ENCODE results near the gene SKAP1. TPM values are rescaled to one million over a fixed set of nuclear protein-coding genes. Genes with fewer than 3 reads are reported as not detected.

Gene SKAP1
- total and polyA plus RNA-seq, 2 experiments from 2014 or later, result 0.27 TPM; not detected in 1

GRCh38 chr17:48357779-48358602 is 72.0 kb downstream of the SKAP1 start:
- no peak overlapping the region for H3K4me3 Mint-ChIP-seq
- no peak for DNase-seq (ENCODE audit: low spot score)
- no peak overlapping the region for H3K27ac ChIP-seq (ENCODE audit: low read depth)
- no peak overlapping the region for H2AFZ ChIP-seq
- no peak overlapping the region for H3K4me2 ChIP-seq
- H3K4me1 ChIP-seq (ENCODE audit: insufficient read depth), result no peaks in the 10 kb centered on the region
- no peaks in the 10 kb centered on the region for H3K27me3 ChIP-seq (ENCODE audit: insufficient read depth)
- ATAC-seq, result no peak
- no peaks in the 10 kb centered on the region for H4K20me1 ChIP-seq (replicated peaks; ENCODE audit: insufficient read depth)
- H3K27me3 Mint-ChIP-seq (ENCODE audit: insufficient read depth, low read depth, poor library complexity), result peaks cover 4% of the 10 kb centered on the region
- no peak for TF ChIP-seq STAT1 (IDR thresholded peaks at IDR 0.05; ENCODE audit: unreplicated experiment)
- TF ChIP-seq, protein P1, sequence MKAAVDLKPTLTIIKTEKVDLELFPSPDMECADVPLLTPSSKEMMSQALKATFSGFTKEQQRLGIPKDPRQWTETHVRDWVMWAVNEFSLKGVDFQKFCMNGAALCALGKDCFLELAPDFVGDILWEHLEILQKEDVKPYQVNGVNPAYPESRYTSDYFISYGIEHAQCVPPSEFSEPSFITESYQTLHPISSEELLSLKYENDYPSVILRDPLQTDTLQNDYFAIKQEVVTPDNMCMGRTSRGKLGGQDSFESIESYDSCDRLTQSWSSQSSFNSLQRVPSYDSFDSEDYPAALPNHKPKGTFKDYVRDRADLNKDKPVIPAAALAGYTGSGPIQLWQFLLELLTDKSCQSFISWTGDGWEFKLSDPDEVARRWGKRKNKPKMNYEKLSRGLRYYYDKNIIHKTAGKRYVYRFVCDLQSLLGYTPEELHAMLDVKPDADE (IDR thresholded peaks at IDR 0.05), result no peak
- no peak for TF ChIP-seq ZNF114 (CRISPR knock-in tag; IDR thresholded peaks at IDR 0.05)
- TF ChIP-seq, protein P2, sequence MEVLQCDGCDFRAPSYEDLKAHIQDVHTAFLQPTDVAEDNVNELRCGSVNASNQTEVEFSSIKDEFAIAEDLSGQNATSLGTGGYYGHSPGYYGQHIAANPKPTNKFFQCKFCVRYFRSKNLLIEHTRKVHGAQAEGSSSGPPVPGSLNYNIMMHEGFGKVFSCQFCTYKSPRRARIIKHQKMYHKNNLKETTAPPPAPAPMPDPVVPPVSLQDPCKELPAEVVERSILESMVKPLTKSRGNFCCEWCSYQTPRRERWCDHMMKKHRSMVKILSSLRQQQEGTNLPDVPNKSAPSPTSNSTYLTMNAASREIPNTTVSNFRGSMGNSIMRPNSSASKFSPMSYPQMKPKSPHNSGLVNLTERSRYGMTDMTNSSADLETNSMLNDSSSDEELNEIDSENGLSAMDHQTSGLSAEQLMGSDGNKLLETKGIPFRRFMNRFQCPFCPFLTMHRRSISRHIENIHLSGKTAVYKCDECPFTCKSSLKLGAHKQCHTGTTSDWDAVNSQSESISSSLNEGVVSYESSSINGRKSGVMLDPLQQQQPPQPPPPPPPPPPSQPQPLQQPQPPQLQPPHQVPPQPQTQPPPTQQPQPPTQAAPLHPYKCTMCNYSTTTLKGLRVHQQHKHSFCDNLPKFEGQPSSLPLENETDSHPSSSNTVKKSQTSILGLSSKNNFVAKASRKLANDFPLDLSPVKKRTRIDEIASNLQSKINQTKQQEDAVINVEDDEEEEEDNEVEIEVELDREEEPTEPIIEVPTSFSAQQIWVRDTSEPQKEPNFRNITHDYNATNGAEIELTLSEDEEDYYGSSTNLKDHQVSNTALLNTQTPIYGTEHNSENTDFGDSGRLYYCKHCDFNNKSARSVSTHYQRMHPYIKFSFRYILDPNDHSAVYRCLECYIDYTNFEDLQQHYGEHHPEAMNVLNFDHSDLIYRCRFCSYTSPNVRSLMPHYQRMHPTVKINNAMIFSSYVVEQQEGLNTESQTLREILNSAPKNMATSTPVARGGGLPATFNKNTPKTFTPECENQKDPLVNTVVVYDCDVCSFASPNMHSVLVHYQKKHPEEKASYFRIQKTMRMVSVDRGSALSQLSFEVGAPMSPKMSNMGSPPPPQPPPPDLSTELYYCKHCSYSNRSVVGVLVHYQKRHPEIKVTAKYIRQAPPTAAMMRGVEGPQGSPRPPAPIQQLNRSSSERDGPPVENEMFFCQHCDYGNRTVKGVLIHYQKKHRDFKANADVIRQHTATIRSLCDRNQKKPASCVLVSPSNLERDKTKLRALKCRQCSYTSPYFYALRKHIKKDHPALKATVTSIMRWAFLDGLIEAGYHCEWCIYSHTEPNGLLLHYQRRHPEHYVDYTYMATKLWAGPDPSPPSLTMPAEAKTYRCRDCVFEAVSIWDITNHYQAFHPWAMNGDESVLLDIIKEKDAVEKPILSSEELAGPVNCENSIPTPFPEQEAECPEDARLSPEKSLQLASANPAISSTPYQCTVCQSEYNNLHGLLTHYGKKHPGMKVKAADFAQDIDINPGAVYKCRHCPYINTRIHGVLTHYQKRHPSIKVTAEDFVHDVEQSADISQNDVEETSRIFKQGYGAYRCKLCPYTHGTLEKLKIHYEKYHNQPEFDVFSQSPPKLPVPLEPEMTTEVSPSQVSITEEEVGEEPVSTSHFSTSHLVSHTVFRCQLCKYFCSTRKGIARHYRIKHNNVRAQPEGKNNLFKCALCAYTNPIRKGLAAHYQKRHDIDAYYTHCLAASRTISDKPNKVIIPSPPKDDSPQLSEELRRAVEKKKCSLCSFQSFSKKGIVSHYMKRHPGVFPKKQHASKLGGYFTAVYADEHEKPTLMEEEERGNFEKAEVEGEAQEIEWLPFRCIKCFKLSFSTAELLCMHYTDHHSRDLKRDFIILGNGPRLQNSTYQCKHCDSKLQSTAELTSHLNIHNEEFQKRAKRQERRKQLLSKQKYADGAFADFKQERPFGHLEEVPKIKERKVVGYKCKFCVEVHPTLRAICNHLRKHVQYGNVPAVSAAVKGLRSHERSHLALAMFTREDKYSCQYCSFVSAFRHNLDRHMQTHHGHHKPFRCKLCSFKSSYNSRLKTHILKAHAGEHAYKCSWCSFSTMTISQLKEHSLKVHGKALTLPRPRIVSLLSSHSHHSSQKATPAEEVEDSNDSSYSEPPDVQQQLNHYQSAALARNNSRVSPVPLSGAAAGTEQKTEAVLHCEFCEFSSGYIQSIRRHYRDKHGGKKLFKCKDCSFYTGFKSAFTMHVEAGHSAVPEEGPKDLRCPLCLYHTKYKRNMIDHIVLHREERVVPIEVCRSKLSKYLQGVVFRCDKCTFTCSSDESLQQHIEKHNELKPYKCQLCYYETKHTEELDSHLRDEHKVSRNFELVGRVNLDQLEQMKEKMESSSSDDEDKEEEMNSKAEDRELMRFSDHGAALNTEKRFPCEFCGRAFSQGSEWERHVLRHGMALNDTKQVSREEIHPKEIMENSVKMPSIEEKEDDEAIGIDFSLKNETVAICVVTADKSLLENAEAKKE (CRISPR knock-in tag; IDR thresholded peaks at IDR 0.05), result no peak
- no peak for TF ChIP-seq POLR2AphosphoS5 (IDR thresholded peaks at IDR 0.05; ENCODE audit: low read depth)
- H3F3A ChIP-seq (replicated peaks; ENCODE audit: low read depth), result no peaks in the 10 kb centered on the region
- H3K9me3 Mint-ChIP-seq, result no peaks in the 10 kb centered on the region
- no peaks in the 10 kb centered on the region for H3K36me3 ChIP-seq (ENCODE audit: insufficient read depth)
- H3K4me1 Mint-ChIP-seq, result no peaks in the 10 kb centered on the region
- no peaks in the 10 kb centered on the region for H3K36me3 Mint-ChIP-seq (ENCODE audit: low read depth)
- H3K27ac Mint-ChIP-seq, result no peak overlapping the region
- H3K79me2 ChIP-seq (replicated peaks; ENCODE audit: insufficient read depth), result no peaks in the 10 kb centered on the region
- no peaks in the 10 kb centered on the region for H3K9me2 ChIP-seq (ENCODE audit: insufficient read depth)
- no peak overlapping the region for H3K4me3 ChIP-seq

All from GM23338 (cell line).